PC-9 (cell line): ENCODE data around the gene RASAL2.

ENCODE experiments used
- CTCF ChIP-seq: fragments of 200-600 bp; sonication (generic); conservative IDR thresholded peaks from 2 replicates; pipeline ENCODE4 v1.6.1; 2017; ENCODE audit warnings: mixed run types, antibody characterized with exemption, mild to moderate bottlenecking, moderate library complexity
- EZH2 ChIP-seq: fragments of 200-600 bp; sonication (generic); IDR thresholded peaks from 2 replicates; pipeline ENCODE4 v1.8.0; 2017; ENCODE audit warnings: antibody characterized with exemption, low read depth

GRCh38 chr1:178493301-178493741 is 399.4 kb downstream of the RASAL2 start:
- TF ChIP-seq CTCF, result no peak
- no peak for TF ChIP-seq EZH2
